Subcutaneous adipose tissue (tissue), 4 donors: ENCODE data around the gene TMEM243. TPM values are rescaled to one million over a fixed set of nuclear protein-coding genes. Genes with fewer than 3 reads are reported as not detected.

Experiments used
- total RNA-seq, 4 donors: library from RNA; depleted of rRNA; stranded (reverse); fragments of >200 nt; gene quantifications; one replicate each; pipeline ENCODE4 v1.1.0, GENCODE V29; 2016
- TF ChIP-seq, protein P1 (sequence below): fragments of 450-650 bp; IDR thresholded peaks from one replicate; pipeline ENCODE4 v1.5.1; 2016; ENCODE audit warnings: low read depth, mild to moderate bottlenecking, control low read depth, antibody characterized with exemption, moderate library complexity

The TMEM243 gene
- total RNA-seq, 4 donors from 2014 or later = 23.0 to 60.5 (median 45.7) TPM

GRCh38 chr7:87206361-87206760 lies 13.2 kb downstream of the TMEM243 start:
- TF ChIP-seq, protein P1, sequence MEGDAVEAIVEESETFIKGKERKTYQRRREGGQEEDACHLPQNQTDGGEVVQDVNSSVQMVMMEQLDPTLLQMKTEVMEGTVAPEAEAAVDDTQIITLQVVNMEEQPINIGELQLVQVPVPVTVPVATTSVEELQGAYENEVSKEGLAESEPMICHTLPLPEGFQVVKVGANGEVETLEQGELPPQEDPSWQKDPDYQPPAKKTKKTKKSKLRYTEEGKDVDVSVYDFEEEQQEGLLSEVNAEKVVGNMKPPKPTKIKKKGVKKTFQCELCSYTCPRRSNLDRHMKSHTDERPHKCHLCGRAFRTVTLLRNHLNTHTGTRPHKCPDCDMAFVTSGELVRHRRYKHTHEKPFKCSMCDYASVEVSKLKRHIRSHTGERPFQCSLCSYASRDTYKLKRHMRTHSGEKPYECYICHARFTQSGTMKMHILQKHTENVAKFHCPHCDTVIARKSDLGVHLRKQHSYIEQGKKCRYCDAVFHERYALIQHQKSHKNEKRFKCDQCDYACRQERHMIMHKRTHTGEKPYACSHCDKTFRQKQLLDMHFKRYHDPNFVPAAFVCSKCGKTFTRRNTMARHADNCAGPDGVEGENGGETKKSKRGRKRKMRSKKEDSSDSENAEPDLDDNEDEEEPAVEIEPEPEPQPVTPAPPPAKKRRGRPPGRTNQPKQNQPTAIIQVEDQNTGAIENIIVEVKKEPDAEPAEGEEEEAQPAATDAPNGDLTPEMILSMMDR = no peak

GRCh38 chr7:87204933-87205332 lies 14.6 kb downstream of the TMEM243 start:
- TF ChIP-seq, protein P1 = no peak

DNA sequence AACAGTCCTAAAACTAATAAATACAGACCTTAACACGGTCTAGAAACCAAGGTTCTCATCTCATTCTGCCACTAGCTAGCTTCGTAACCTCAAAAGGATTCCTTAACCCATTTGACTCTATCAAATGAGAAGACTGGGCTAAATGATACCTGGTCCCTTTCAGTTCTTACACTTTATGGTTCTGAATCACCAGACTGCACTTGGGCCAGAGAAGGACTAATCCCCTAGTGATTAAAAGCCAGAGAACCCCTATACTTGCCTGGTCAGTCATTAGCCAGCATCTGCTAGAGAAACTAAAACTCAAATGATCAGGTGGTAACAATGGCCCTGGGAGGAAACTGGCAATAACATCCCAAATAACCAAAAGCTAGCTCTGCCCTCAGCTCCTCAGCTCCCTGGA lies 16.8 kb downstream of the TMEM243 start:
- TF ChIP-seq, protein P1 = no peak

DNA sequence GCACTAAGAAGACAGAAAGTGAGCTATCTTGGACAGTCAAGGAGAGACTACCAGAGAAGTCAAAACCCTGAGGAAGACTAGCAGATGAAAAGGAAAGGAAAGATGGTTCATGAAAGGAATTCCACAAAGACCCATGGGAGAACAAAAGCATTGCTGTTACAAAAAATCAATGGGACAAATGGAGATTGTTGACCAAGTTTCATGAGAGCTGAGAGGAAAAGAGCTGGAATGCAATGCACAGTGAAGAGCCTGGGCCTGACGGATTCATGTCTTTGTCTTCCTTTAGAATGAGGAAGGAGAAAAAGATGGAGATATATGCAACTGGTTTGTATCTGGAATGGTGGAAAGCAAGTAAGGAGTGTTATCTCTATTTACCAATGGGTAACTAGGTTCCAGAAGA lies 17.3 kb downstream of the TMEM243 start:
- TF ChIP-seq, protein P1 = no peak

DNA sequence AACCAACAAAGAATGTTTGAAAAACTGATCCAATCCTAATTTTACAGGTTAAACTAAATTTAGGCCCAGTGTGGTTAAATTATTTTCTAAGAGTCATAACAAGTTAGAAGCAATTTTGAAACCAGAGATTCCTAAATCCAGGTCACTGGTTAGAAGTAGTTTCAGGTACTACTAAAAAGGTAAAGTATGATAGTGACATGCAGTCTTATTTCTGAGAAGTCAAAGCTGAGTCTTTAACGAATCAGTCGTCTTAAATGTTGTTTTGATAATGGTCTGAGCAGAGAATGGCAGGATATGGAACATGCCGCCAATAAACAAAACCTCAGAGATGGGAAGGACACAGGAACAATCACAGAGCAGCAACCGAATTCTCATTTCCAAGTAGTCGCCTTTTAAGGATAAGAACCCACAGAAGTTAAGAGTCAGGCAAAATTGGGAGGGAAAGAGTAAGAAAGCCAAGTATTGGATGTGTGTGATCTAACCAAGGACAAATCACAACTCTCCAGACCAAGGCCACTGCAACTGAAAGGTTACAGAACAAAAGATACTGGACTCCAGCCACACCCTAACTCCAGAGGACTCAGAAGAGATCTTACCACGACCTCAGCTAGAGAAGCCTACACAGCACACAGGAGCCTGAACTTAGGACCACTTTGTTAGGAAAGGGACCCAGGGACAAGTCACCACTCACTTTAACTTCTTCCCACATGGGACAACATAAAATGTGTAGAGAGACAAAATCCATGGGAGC lies 19.7 kb downstream of the TMEM243 start:
- TF ChIP-seq, protein P1 = no peak

DNA sequence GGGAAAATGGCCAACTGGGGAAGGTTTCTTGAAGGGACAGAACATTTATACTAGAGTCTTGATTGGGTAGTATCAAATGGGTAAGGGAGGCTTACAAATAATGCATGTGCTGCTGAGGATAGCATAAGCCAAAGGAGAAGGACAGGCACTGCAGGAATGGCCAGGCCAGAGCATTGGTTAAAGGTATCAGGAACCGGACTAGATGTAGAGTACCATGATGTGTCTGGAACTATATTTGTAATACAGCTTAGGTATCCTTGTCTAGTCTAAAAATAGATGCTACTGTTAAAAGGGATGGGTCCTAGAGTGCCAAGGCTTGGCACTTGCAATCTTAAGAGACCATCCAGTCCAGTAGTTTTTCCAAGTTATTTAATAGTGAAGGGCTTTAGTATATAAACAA lies 20.3 kb downstream of the TMEM243 start:
- TF ChIP-seq, protein P1 = no peak

- TF ChIP-seq, protein P1 = no peak
Measured at GRCh38 chr7:87193912-87194311, 25.6 kb downstream of the TMEM243 start.
